ENCODE measurements around the gene MARK2.

DNA sequence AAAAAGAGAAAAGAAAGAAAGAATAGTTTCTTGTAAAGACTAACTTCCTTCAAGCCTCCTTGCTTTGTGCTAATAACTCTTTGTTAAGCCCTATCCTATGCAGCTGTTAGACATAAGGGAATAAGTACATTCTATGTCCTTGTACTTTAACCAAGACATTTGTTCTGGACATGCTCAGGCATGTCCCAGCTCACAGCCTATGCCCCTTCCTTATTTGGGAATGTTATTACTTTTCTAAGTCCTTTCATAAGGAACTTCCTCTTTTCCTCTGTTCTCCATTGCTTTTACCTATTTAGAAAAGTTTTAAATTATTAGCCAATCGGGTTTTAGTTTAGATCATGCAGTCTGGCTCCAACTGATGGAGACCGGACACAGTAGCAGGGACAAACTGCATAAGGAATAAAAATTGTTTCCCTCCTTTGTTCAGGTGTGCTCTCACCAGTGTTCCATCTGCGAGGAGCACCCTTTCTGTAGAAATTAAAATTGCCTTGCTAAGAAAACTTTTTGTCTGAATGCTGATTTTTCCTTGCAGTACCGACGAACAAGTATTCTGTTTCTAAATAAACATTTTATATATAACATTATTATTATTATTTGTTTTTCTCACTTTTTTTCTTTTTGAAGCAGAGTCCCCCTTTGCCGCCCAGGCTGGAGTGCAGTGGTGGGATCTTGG is 47.3 kb upstream of the MARK2 start:
- TF ChIP-seq, protein P1, sequence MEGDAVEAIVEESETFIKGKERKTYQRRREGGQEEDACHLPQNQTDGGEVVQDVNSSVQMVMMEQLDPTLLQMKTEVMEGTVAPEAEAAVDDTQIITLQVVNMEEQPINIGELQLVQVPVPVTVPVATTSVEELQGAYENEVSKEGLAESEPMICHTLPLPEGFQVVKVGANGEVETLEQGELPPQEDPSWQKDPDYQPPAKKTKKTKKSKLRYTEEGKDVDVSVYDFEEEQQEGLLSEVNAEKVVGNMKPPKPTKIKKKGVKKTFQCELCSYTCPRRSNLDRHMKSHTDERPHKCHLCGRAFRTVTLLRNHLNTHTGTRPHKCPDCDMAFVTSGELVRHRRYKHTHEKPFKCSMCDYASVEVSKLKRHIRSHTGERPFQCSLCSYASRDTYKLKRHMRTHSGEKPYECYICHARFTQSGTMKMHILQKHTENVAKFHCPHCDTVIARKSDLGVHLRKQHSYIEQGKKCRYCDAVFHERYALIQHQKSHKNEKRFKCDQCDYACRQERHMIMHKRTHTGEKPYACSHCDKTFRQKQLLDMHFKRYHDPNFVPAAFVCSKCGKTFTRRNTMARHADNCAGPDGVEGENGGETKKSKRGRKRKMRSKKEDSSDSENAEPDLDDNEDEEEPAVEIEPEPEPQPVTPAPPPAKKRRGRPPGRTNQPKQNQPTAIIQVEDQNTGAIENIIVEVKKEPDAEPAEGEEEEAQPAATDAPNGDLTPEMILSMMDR (conservative IDR thresholded peaks at IDR 0.05 in 1 of 2, IDR thresholded peaks at IDR 0.05 in 1 of 2; ENCODE audit: low read depth in 1 of 2, low read length in 2 of 2), result no peak
- TF ChIP-seq EZH2 (IDR thresholded peaks at IDR 0.05; ENCODE audit: low read length, missing control alignments), result no peak
